ENCODE measurements around the gene EIF4B. TPM values are rescaled to one million over a fixed set of nuclear protein-coding genes. Genes with fewer than 3 reads are reported as not detected.

EIF4B gene
- polyA plus RNA-seq, 1 donor from 2014 or later, result 104 TPM

GRCh38 chr12:53055471-53056266, 49.4 kb downstream of the EIF4B start:
- no peaks in the 10 kb centered on the region for H3K9me3 Mint-ChIP-seq
- H3K27ac Mint-ChIP-seq, result peak overlapping the region in 1 of 3 donors; percentile 46
- peaks cover 0 to 10% (median 6%) of the 10 kb centered on the region in 3 donors for H3K4me1 Mint-ChIP-seq
- peak overlapping the region in 2 of 4 donors; percentile 57 to 76 for H3K4me3 Mint-ChIP-seq
- H3K36me3 Mint-ChIP-seq, result no peaks in the 10 kb centered on the region
- H3K27me3 Mint-ChIP-seq, result no peaks in the 10 kb centered on the region

GRCh38 chr12:53056296-53056695, 50.0 kb downstream of the EIF4B start:
- no peaks in the 10 kb centered on the region for H3K36me3 Mint-ChIP-seq
- H3K27me3 Mint-ChIP-seq, result no peaks in the 10 kb centered on the region
- H3K4me3 Mint-ChIP-seq, result peak overlapping the region in 1 of 4 donors; percentile 54
- H3K9me3 Mint-ChIP-seq, result no peaks in the 10 kb centered on the region
- peaks cover 0 to 10% (median 6%) of the 10 kb centered on the region in 3 donors for H3K4me1 Mint-ChIP-seq
- H3K27ac Mint-ChIP-seq, result peak overlapping the region in 1 of 3 donors; percentile 57

GRCh38 chr12:53056901-53057300, 50.6 kb downstream of the EIF4B start:
- H3K4me3 Mint-ChIP-seq, result peak overlapping the region in 1 of 4 donors; percentile 54
- no peaks in the 10 kb centered on the region for H3K36me3 Mint-ChIP-seq
- peaks cover 0 to 10% (median 6%) of the 10 kb centered on the region in 3 donors for H3K4me1 Mint-ChIP-seq
- H3K27ac Mint-ChIP-seq, result peak overlapping the region in 1 of 3 donors; percentile 57
- H3K27me3 Mint-ChIP-seq, result no peaks in the 10 kb centered on the region
- H3K9me3 Mint-ChIP-seq, result no peaks in the 10 kb centered on the region

GRCh38 chr12:53057816-53058500, 51.7 kb downstream of the EIF4B start:
- peaks cover 0 to 8% (median 6%) of the 10 kb centered on the region in 3 donors for H3K4me1 Mint-ChIP-seq
- H3K36me3 Mint-ChIP-seq, result no peaks in the 10 kb centered on the region
- H3K4me3 Mint-ChIP-seq, result peak overlapping the region in 1 of 4 donors; percentile 62
- no peaks in the 10 kb centered on the region for H3K9me3 Mint-ChIP-seq
- H3K27me3 Mint-ChIP-seq, result no peaks in the 10 kb centered on the region
- H3K27ac Mint-ChIP-seq, result no peak overlapping the region

- Mint-ChIP-seq H3K27me3 (no peaks in the 10 kb centered on the region), H3K4me1 (peaks cover 0 to 5% (median 4%) of the 10 kb centered on the region in 3 donors), H3K4me3 (no peak overlapping the region), H3K36me3 (no peaks in the 10 kb centered on the region), H3K9me3 (no peaks in the 10 kb centered on the region), H3K27ac (no peak overlapping the region)
These were observed 52.6 kb downstream of the EIF4B start for GRCh38 chr12:53058674-53059433.

DNA sequence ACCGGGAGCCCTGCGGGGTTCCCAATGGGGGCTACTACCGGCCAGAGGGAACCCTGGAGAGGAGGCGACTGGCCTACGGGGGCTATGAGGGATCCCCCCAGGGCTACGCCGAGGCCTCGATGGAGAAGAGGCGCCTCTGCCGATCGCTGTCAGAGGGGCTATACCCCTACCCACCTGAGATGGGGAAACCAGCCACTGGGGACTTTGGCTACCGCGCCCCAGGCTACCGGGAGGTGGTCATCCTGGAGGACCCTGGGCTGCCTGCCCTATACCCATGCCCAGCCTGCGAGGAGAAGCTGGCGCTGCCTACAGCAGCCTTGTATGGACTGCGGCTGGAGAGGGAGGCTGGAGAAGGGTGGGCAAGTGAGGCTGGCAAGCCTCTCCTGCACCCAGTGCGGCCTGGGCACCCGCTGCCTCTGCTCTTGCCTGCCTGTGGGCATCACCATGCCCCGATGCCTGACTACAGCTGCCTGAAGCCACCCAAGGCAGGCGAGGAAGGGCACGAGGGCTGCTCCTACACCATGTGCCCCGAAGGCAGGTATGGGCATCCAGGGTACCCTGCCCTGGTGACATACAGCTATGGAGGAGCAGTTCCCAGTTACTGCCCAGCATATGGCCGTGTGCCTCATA, 53.3 kb downstream of the EIF4B start:
- H3K27ac Mint-ChIP-seq, result no peak overlapping the region
- H3K36me3 Mint-ChIP-seq, result no peaks in the 10 kb centered on the region
- no peaks in the 10 kb centered on the region for H3K9me3 Mint-ChIP-seq
- H3K27me3 Mint-ChIP-seq, result no peaks in the 10 kb centered on the region
- H3K4me1 Mint-ChIP-seq, result no peaks in the 10 kb centered on the region
- no peak overlapping the region for H3K4me3 Mint-ChIP-seq

DNA sequence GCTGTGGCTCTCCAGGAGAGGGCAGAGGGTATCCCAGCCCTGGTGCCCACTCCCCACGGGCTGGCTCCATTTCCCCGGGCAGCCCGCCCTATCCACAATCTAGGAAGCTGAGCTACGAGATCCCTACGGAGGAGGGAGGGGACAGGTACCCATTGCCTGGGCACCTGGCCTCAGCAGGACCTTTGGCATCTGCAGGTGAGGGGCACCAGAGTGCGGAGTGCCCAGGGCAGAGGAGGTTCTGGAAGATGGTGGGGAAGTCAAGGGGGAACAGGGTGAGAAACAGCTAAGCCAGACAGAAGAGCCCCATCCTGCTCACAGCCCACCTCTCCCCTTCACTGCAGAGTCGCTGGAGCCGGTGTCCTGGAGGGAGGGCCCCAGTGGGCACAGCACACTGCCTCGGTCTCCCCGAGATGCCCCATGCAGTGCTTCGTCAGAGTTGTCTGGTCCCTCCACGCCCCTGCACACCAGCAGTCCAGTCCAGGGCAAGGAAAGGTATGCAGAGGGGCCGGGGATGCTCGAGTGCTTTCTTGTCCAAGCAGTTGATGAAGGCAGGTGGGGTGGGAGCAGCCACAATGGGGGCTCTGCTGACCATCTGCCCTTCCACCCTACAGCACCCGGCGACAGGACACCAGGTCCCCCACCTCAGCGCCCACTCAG, 53.9 kb downstream of the EIF4B start:
- Mint-ChIP-seq H3K4me3 (no peak overlapping the region), H3K27ac (no peak overlapping the region), H3K4me1 (no peaks in the 10 kb centered on the region), H3K9me3 (no peaks in the 10 kb centered on the region), H3K36me3 (peaks cover 2% of the 10 kb centered on the region), H3K27me3 (no peaks in the 10 kb centered on the region)

GRCh38 chr12:53060721-53061276, 54.5 kb downstream of the EIF4B start:
- Mint-ChIP-seq H3K27ac (no peak overlapping the region), H3K4me3 (no peak overlapping the region), H3K27me3 (no peaks in the 10 kb centered on the region), H3K36me3 (peaks cover 3% of the 10 kb centered on the region), H3K9me3 (no peaks in the 10 kb centered on the region), H3K4me1 (peaks cover 0 to under 1% (median 0%) of the 10 kb centered on the region in 3 donors)

GRCh38 chr12:53061404-53062010, 55.3 kb downstream of the EIF4B start:
- H3K27ac Mint-ChIP-seq, result peak overlapping the region in 1 of 3 donors; percentile 23
- H3K4me1 Mint-ChIP-seq, result peaks cover 0 to 5% (median 3%) of the 10 kb centered on the region in 3 donors
- no peaks in the 10 kb centered on the region for H3K27me3 Mint-ChIP-seq
- no peak overlapping the region for H3K4me3 Mint-ChIP-seq
- H3K36me3 Mint-ChIP-seq, result peaks cover 3% of the 10 kb centered on the region
- H3K9me3 Mint-ChIP-seq, result no peaks in the 10 kb centered on the region

GRCh38 chr12:53062011-53062961, 56.0 kb downstream of the EIF4B start:
- H3K27ac Mint-ChIP-seq, result peak overlapping the region in 2 of 3 donors; percentile 23 to 63
- H3K36me3 Mint-ChIP-seq, result peaks cover 5% of the 10 kb centered on the region
- H3K4me1 Mint-ChIP-seq, result peaks cover 0 to 5% (median 3%) of the 10 kb centered on the region in 3 donors
- no peaks in the 10 kb centered on the region for H3K9me3 Mint-ChIP-seq
- H3K4me3 Mint-ChIP-seq, result no peak overlapping the region
- no peaks in the 10 kb centered on the region for H3K27me3 Mint-ChIP-seq

DNA sequence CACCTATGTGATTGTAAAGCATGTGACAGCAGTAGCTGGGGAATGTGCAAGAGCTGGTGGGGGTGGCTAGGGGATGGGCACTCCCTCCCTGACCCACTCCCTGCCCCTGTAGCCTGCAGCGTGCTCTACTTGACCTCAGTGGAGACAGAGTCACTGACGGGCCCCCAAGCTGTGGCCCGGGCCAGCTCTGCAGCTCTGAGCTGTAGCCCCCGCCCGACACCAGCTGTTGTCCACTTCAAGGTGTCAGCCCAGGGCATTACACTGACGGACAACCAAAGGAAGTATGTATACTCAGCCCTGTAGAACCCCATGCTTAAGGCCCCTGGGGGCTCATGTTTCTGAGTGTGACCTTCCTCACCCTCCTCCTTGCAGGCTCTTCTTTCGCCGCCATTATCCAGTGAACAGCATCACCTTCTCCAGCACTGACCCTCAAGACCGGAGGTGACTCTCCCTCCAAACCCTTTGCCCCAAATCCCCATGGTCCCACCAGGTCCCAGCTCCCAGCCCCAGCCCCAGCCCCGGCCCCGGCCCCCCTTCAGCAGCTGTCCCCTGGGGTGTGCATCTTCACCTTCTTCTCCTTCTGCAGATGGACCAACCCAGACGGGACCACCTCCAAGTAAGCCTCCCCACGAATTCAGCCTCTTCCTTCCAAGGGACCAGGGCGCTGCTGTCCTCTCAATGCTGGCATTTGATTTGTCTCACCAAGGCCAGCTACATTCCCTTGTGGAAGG, 56.9 kb downstream of the EIF4B start:
- Mint-ChIP-seq H3K9me3 (no peaks in the 10 kb centered on the region), H3K4me3 (no peak overlapping the region), H3K36me3 (peaks cover 5% of the 10 kb centered on the region), H3K4me1 (peaks cover 0 to 7% (median 3%) of the 10 kb centered on the region in 3 donors), H3K27me3 (no peaks in the 10 kb centered on the region), H3K27ac (no peak overlapping the region)
